HUES6 (cell line): ENCODE data around the gene HDAC1.

ENCODE experiments used
- H3K27ac ChIP-seq: 2 replicates; pipeline ENCODE4 v1.7.0; 2013; ENCODE audit warnings: low read depth, mild to moderate bottlenecking, low read length, inconsistent platforms
- H3K27me3 ChIP-seq: 2 replicates; pipeline ENCODE4 v1.6.1; 2013; ENCODE audit warnings: low read length; ENCODE audit not compliant: control insufficient read depth, insufficient read depth
- H3K36me3 ChIP-seq: 2 replicates; pipeline ENCODE4 v1.6.1; 2013; ENCODE audit warnings: low read length; ENCODE audit not compliant: control insufficient read depth, insufficient read depth
- H3K4me1 ChIP-seq: 2 replicates; pipeline ENCODE4 v1.6.1; 2013; ENCODE audit warnings: low read length; ENCODE audit not compliant: control insufficient read depth, insufficient read depth
- H3K4me3 ChIP-seq: 2 replicates; pipeline ENCODE4 v1.5.1; 2013; ENCODE audit warnings: low read depth, low read length
- H3K9ac ChIP-seq: one replicate; pipeline ENCODE4 v1.6.1; 2013; ENCODE audit warnings: mild to moderate bottlenecking, low read length
- H3K9me3 ChIP-seq: 2 replicates; pipeline ENCODE4 v1.6.1; 2013; ENCODE audit warnings: low read depth, low read length; ENCODE audit not compliant: control insufficient read depth, insufficient read depth

Gene HDAC1

GRCh38 chr1:32377541-32378220, 85.8 kb downstream of the HDAC1 start:
- Histone ChIP-seq H3K4me1 (no peaks in the 10 kb centered on the region), H3K9ac (no peak overlapping the region), H3K27me3 (no peaks in the 10 kb centered on the region), H3K36me3 (peaks cover 97% of the 10 kb centered on the region), H3K27ac (no peak overlapping the region), H3K4me3 (no peak overlapping the region), H3K9me3 (no peaks in the 10 kb centered on the region)

- H3K9me3 ChIP-seq = no peaks in the 10 kb centered on the region
- H3K9ac ChIP-seq = no peak overlapping the region
- no peaks in the 10 kb centered on the region for H3K27me3 ChIP-seq
- no peak overlapping the region for H3K4me3 ChIP-seq
- H3K27ac ChIP-seq = no peak overlapping the region
- no peaks in the 10 kb centered on the region for H3K4me1 ChIP-seq
- peaks cover 99% of the 10 kb centered on the region for H3K36me3 ChIP-seq
Measured at GRCh38 chr1:32380057-32380456, 88.2 kb downstream of the HDAC1 start.
